Testis (tissue), 3 donors: ENCODE data around the gene CYB561A3. TPM values are rescaled to one million over a fixed set of nuclear protein-coding genes. Genes with fewer than 3 reads are reported as not detected.

Source experiments
- DNase-seq: peaks from one replicate; pipeline ENCODE4 v3.0.0-alpha.2; 2019
- H3K27ac ChIP-seq, 2 donors: fragments of 200-600 bp; sonication (generic); one replicate each; pipeline ENCODE4 v1.5.1; 2019
- H3K27me3 ChIP-seq: fragments of 200-600 bp; sonication (generic); one replicate; pipeline ENCODE4 v1.5.1; 2019
- H3K36me3 ChIP-seq: fragments of 200-600 bp; sonication (generic); one replicate; pipeline ENCODE4 v1.5.1; 2017; ENCODE audit warnings: low read depth; ENCODE audit errors: missing control alignments
- H3K4me1 ChIP-seq: fragments of 200-600 bp; sonication (generic); one replicate; pipeline ENCODE4 v1.5.1; 2019
- H3K4me3 ChIP-seq, 2 donors: fragments of 200-600 bp; sonication (generic); one replicate each; pipeline ENCODE4 v1.5.1; 2017 to 2019
- H3K9me3 ChIP-seq: fragments of 200-600 bp; sonication (generic); one replicate; pipeline ENCODE4 v1.5.1; 2017
- POLR2A ChIP-seq: fragments of 450-650 bp; IDR thresholded peaks from one replicate; pipeline ENCODE4 v1.6.1; 2017; ENCODE audit warnings: antibody characterized with exemption, mild to moderate bottlenecking, moderate library complexity
- WGBS, 2 donors: methylation state at CpG; one replicate each; pipeline ENCODE4 v1.1.5; 2018; 5-methylcytosine and 5-hydroxymethylcytosine counted together
- intact Hi-C: fragments of 100-400 bp; cut with DNase I; formaldehyde crosslinking; loops from one replicate; pipeline ENCODE4 v1.15.1; 2023; ENCODE audit warnings: low total_unique reads
- polyA plus RNA-seq: library from polyadenylated mRNA; stranded (reverse); fragments of 350-450 nt; fragmentation: Illumina TruSeq; extraction: RNeasy Lipid Tissue Mini Kit (QIAGEN cat#74804); gene quantifications from one replicate; pipeline ENCODE4 v1.2.3, GENCODE V29; 2014; ENCODE audit warnings: low read depth, low replicate concordance; ENCODE audit not compliant: insufficient read depth
- total RNA-seq, 2 donors: library from RNA; depleted of rRNA; stranded (reverse); fragments of >200 nt; gene quantifications; one replicate each; pipeline ENCODE4 v1.2.3, GENCODE V29; 2016
- TF ChIP-seq, protein P1 (sequence below), 3 experiments: fragments of 450-650 bp in 2 of 3; fragments of 200-600 bp in 1 of 3; sonication (generic) in 1 of 3; IDR thresholded peaks; one replicate each; pipeline ENCODE4 v1.5.1; 2016 to 2019; ENCODE audit warnings: antibody characterized with exemption in 3 of 3, mild to moderate bottlenecking in 2 of 3, moderate library complexity in 1 of 3

Gene CYB561A3
- total and polyA plus RNA-seq, 3 donors from 2014 or later, result 39.8 to 55.8 (median 41.7) TPM

DNA sequence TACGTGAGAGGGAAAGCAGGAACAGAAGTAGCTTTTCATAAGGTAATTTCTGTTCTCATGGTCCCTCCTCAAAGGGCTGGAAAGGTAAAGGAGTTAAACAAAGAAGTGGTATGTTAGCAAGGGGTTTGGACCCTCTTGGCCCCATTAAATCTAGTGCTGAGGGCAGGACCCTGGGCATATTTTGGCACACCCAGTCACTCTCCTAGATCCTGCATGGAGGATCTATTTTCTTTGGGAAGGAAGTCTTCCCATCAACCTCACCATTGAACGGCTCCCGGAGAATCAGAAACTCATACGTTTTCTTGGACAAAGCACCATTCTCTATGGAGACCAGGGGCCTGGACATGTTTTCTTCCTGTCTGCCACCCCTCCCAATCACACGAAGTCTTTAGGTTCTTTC, 42.4 kb upstream of the CYB561A3 start:
- 80 to 83% methylated on average over 5 of the region's 5 CpGs for WGBS, 2 donors
- no peaks in the 10 kb centered on the region for H3K36me3 ChIP-seq

DNA sequence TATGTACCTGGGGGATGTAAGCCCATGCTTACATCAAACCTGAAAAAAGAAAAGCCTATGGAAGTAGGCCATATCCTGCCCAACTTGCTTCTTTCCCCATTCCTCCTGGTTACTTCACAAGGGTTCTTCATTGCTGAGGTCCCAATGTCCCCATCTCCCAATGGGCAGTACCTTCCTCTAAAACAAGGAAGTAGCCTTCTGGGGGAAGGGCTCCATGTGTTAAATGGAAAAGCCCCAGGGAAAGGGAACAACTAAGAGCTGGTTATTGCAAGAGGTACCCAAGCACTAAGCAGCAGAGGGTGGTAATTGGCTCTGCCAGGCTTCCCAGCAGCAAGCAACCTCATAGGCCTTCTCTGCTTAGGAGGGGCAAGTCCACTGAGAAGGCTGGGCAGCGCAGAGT, 42.0 kb upstream of the CYB561A3 start:
- DNase-seq, result no peak
- H3K4me3 ChIP-seq, result no peak overlapping the region
- intact Hi-C loops, result no loop called here
- peaks cover 5% of the 10 kb centered on the region for H3K4me1 ChIP-seq
- H3K27me3 ChIP-seq, result no peaks in the 10 kb centered on the region
- H3K9me3 ChIP-seq, result no peaks in the 10 kb centered on the region
- no peaks in the 10 kb centered on the region for H3K36me3 ChIP-seq
- no peak overlapping the region for H3K27ac ChIP-seq
- 92 to 96% methylated on average over 1 of the region's 1 CpG for WGBS, 2 donors
- no peak for TF ChIP-seq POLR2A
- TF ChIP-seq, protein P1, sequence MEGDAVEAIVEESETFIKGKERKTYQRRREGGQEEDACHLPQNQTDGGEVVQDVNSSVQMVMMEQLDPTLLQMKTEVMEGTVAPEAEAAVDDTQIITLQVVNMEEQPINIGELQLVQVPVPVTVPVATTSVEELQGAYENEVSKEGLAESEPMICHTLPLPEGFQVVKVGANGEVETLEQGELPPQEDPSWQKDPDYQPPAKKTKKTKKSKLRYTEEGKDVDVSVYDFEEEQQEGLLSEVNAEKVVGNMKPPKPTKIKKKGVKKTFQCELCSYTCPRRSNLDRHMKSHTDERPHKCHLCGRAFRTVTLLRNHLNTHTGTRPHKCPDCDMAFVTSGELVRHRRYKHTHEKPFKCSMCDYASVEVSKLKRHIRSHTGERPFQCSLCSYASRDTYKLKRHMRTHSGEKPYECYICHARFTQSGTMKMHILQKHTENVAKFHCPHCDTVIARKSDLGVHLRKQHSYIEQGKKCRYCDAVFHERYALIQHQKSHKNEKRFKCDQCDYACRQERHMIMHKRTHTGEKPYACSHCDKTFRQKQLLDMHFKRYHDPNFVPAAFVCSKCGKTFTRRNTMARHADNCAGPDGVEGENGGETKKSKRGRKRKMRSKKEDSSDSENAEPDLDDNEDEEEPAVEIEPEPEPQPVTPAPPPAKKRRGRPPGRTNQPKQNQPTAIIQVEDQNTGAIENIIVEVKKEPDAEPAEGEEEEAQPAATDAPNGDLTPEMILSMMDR (IDR thresholded peaks at IDR 0.05), result no peak

More for the DNA sequence above, 42.4 kb upstream of the CYB561A3 start:
- no peak for DNase-seq
- intact Hi-C loops, result no loop called here
- no peak for TF ChIP-seq POLR2A
- TF ChIP-seq, protein P1 (IDR thresholded peaks at IDR 0.05), result no peak
- no peaks in the 10 kb centered on the region for H3K27me3 ChIP-seq
- no peak overlapping the region for H3K27ac ChIP-seq
- H3K4me1 ChIP-seq, result peaks cover 5% of the 10 kb centered on the region
- no peaks in the 10 kb centered on the region for H3K9me3 ChIP-seq
- no peak overlapping the region for H3K4me3 ChIP-seq

DNA sequence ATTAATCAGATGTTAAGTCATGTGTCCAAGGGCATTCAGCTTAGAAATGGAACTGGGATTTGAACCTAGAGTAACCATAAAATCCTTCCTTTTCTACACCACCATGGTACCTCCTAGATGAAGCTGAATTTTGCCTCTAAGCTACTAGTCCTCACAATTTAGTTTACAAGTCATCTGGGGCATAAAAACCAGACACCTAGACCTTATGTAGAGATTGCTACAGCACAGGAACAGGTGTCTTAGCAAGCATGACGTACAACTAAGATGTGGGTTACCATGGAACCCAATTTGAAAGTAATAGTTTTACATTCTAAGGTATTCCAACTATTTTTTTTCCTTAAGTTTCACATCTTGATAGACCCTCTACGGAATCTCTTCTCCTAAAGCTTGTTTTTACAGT, 39.9 kb upstream of the CYB561A3 start:
- DNase-seq, result no peak
- WGBS, 2 donors, result 92 to 93% methylated on average over 2 of the region's 2 CpGs
- TF ChIP-seq POLR2A, result no peak
- TF ChIP-seq, protein P1 (IDR thresholded peaks at IDR 0.05), result no peak
- intact Hi-C loops, result no loop called here
- Histone ChIP-seq H3K27me3 (no peaks in the 10 kb centered on the region), H3K9me3 (no peaks in the 10 kb centered on the region), H3K4me1 (peaks cover 5% of the 10 kb centered on the region), H3K27ac (no peak overlapping the region), H3K4me3 (no peak overlapping the region), H3K36me3 (no peaks in the 10 kb centered on the region)

DNA sequence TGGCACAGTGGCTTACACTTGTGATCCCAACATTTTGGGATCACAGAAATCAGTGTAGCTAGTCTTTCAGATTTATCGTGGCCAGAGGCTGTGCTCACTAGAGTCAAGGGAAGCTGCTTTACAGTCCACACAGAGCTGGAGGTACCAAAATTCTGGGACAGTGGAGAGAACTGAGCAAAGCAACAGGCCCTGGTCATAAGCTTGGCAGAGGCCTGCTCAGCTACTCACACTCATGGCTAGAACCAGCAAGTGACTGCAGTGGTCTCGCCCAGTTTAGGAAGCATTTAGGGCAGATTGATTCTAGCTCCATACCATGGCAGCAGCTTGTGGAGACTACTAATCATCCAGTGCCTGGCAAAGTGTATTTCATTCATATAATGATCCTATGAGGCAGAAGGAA, 39.5 kb upstream of the CYB561A3 start:
- no peak overlapping the region for H3K27ac ChIP-seq
- intact Hi-C loops, result no loop called here
- no peaks in the 10 kb centered on the region for H3K27me3 ChIP-seq
- 88 to 93% methylated on average over 2 of the region's 2 CpGs for WGBS, 2 donors
- DNase-seq, result no peak
- H3K4me1 ChIP-seq, result peaks cover 5% of the 10 kb centered on the region
- H3K4me3 ChIP-seq, result no peak overlapping the region
- no peaks in the 10 kb centered on the region for H3K36me3 ChIP-seq
- H3K9me3 ChIP-seq, result no peaks in the 10 kb centered on the region
- TF ChIP-seq, protein P1 (IDR thresholded peaks at IDR 0.05), result no peak
- TF ChIP-seq POLR2A, result no peak

DNA sequence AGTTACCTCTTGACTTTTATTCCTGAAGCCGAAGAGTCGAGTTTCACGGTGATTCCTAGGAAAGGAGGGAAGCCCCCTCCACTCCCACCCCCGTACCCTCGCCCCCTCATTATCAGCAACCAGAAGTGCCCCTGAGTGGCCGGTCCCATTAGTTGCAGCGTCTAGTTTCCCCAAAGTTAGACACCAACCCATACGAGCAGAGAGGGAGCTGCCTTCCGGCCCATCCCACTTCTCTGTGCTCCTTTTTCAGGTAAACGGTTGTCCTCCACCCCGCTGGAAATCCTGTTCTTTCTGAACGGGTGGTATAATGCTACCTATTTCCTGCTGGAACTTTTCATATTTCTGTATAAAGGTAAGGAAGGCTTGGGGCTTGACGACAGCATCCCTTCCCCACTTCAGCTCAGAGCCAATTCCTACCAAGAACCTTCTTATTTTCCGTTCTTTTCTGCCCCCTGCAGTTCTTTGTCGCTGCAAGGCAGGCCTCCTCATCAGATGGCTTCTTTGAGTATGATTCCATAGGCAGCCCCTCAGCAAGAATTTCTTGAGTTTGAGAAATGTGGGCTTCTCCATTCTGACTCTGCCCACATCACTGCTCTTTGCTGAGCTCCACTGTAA, 31.4 kb upstream of the CYB561A3 start:
- Histone ChIP-seq H3K4me3 (peak overlapping the region; percentile 63 to 89), H3K27ac (peak overlapping the region; percentile 53 to 80), H3K4me1 (peaks cover 8% of the 10 kb centered on the region), H3K27me3 (no peaks in the 10 kb centered on the region), H3K36me3 (no peaks in the 10 kb centered on the region), H3K9me3 (no peaks in the 10 kb centered on the region)
- DNase-seq, result peak; percentile 30
- TF ChIP-seq, protein P1 (IDR thresholded peaks at IDR 0.05), result no peak
- TF ChIP-seq POLR2A, result no peak
- WGBS, 2 donors, result 2% methylated on average over 15 of the region's 15 CpGs
- intact Hi-C loops, result no loop called here
